ENCODE measurements around the gene STK10.

Gene STK10

GRCh38 chr5:172076761-172077244 lies 111.2 kb downstream of the STK10 start:
- no peak for TF ChIP-seq CTCF (IDR thresholded peaks at IDR 0.05; ENCODE audit: control insufficient read depth, insufficient read depth, low read depth, low read length, missing control alignments)
- DNase-seq (ENCODE audit: low read depth): peak; percentile 16
- H3K4me3 ChIP-seq (ENCODE audit: control insufficient read depth, low read depth, low read length): no peak overlapping the region

GRCh38 chr5:172075656-172076055 lies 112.4 kb downstream of the STK10 start:
- no peak overlapping the region for H3K4me3 ChIP-seq (ENCODE audit: control insufficient read depth, low read depth, low read length)
- no peak for DNase-seq (ENCODE audit: low read depth)
- TF ChIP-seq CTCF (IDR thresholded peaks at IDR 0.05; ENCODE audit: control insufficient read depth, insufficient read depth, low read depth, low read length, missing control alignments): no peak

- TF ChIP-seq CTCF (IDR thresholded peaks at IDR 0.05; ENCODE audit: control insufficient read depth, insufficient read depth, low read depth, low read length, missing control alignments): no peak
- DNase-seq (ENCODE audit: low read depth): no peak
Observed at GRCh38 chr5:172074896-172075295, 113.1 kb downstream of the STK10 start.

GRCh38 chr5:172071309-172071875 lies 116.6 kb downstream of the STK10 start:
- no peak for DNase-seq (ENCODE audit: low read depth)
- no peak for TF ChIP-seq CTCF (IDR thresholded peaks at IDR 0.05; ENCODE audit: control insufficient read depth, insufficient read depth, low read depth, low read length, missing control alignments)
- H3K4me3 ChIP-seq (ENCODE audit: control insufficient read depth, low read depth, low read length): no peak overlapping the region

More at GRCh38 chr5:172074896-172075295, 113.1 kb downstream of the STK10 start:
- no peak overlapping the region for H3K4me3 ChIP-seq (ENCODE audit: control insufficient read depth, low read depth, low read length)

- DNase-seq (ENCODE audit: low read depth): no peak
- H3K4me3 ChIP-seq (ENCODE audit: control insufficient read depth, low read depth, low read length): no peak overlapping the region
- no peak for TF ChIP-seq CTCF (IDR thresholded peaks at IDR 0.05; ENCODE audit: control insufficient read depth, insufficient read depth, low read depth, low read length, missing control alignments)
Observed at GRCh38 chr5:172065431-172066065, 122.5 kb downstream of the STK10 start.

GRCh38 chr5:172064766-172065165 lies 123.3 kb downstream of the STK10 start:
- no peak for DNase-seq (ENCODE audit: low read depth)
- no peak for TF ChIP-seq CTCF (IDR thresholded peaks at IDR 0.05; ENCODE audit: control insufficient read depth, insufficient read depth, low read depth, low read length, missing control alignments)

More at GRCh38 chr5:172064766-172065165, 123.3 kb downstream of the STK10 start:
- no peak overlapping the region for H3K4me3 ChIP-seq (ENCODE audit: control insufficient read depth, low read depth, low read length)
